AG08396 (cell line): Measurements from ENCODE around the gene ATM.
"Not testable (repeated sequence)": the region's sequence is repeated elsewhere in the genome, so short reads cannot be mapped to it uniquely, and the experiment has no call there.

Experiments
- DNase-seq: peaks from one replicate; pipeline ENCODE4 v3.0.0; 2012; ENCODE audit warnings: low spot score, mixed read lengths

The ATM gene

DNA sequence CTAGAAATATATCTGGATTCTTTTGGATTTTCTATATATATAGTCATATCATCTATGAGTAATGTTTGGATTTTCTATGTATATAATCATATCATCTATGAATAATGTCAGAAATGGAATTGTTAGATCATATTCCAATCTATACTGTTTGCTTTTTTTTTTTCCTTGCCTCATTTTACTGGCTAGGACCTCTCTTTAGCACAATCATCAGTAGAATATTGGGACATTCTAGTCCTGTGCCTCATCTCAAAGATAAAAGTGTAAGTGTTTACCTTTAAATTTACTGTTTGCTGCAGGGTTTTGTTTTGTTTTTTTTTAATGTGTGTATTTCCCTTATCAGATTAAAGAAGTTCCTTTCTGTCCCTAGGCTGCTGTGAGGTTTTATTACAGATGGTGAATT is 147.4 kb downstream of the ATM start:
- no peak for DNase-seq

DNA sequence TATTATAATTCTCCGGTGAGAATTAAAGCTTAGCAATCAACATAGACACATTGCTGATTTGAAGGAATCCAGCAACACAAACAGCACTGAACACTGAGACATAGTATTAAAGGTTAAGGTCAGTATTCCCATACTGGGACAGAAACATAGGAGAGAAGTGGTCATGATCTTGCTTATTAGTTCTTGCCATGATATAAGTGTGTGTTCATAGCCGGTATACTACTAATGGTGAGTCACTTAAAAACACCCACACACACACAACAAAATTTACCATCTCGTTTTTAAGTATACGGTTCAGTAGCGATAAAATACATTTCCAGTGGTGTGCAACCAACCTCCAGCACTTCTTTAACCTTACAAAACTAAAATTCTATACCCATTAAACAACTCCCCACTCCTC is 148.1 kb downstream of the ATM start:
- no peak for DNase-seq

DNA sequence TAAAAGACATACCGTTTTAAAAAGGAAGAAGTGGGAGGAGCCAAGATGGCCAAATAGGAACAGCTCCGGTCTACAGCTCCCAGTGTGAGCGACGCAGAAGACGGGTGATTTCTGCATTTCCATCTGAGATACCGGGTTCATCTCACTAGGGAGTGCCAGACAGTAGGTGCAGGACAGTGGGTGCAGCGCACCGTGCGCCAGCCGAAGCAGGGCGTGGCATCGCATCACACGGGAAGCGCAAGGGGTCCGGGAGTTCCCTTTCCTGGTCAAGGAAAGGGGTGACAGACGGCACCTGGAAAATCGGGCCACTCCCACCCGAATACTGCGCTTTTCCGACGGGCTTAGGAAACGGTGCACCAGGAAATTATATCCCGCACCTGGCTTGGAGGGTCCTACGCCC is 150.6 kb downstream of the ATM start:
- DNase-seq, result not testable (repeated sequence)

DNA sequence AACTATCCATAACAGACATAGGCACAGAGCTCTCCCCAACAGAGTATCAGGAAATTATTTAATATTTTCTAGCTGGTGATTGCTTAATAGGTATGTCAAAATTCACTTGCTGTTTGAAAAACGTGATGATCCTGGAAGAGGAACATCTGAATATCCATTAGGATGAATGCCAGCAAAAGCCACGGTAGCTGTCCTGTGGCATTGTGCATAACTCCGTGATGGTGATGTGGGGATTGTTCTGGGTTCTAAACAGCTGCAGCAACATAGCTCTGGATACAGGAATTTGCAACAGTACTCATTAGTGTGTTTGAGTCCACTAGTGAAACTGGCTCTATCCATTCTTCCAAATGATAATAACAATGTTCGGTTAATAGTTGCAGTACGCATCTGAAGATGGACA is 165.7 kb downstream of the ATM start:
- no peak for DNase-seq

DNA sequence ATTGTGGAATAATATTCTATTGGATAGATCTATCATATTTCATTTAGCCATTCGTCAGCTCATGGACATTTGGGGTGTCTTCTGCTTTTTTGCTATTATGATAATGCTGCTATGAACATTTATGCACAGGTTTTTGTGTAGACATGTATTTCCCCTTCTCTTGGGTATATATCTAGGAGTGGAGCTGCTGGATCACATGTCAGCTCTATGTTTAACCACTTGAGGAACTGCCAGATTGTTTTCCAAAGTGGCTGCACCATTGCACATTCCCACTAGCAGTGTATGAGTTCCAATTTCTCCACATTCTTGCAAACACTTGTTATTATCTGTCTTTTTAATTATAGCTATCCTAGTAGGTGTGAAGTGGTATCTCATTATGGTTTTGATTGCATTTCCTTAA is 169.5 kb downstream of the ATM start:
- DNase-seq, result no peak

DNA sequence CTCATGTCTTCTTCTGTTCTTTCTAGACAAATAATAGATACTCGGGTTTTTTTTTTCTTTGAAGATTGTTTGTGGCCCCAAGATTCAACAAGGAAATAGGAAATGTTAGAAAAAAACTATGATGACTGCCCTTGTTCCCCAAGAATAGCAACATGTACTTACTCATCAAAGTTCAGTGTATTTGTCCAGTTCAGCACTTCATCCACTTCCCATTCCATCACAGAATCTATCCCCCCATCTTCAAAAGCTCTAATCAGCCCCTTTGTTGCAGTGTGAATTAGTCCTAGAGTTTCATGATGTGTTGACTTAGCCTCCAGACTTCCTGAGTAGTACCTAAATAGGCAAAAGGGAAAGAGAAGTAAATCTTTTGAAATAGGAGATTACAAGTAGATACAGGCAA is 170.2 kb downstream of the ATM start:
- no peak for DNase-seq

DNA sequence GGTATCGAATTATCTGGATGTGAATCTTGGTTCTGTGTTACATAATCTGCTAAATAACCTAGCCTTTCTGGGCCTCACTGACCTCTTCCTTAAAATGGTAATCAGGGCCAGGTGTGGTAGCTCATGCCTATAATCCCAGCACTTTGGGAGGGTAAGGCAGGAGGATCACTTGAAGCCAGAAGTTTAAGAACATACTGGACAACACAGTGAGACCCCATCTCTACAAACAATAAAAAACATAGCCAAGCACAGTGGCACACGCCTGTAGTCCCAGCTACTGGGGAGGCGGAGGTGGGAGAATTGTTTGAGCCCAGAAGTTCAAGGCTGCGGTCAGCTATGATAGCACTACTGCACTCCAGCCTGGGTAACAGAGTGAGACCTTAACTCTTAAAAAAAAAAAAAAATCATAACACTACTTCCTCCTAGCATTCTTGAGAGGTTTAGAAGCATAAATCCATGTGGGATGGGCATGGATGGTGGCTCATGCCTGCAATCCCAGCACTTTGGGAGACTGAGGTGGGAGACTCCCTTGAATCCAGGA is 171.9 kb downstream of the ATM start:
- DNase-seq, result no peak

DNA sequence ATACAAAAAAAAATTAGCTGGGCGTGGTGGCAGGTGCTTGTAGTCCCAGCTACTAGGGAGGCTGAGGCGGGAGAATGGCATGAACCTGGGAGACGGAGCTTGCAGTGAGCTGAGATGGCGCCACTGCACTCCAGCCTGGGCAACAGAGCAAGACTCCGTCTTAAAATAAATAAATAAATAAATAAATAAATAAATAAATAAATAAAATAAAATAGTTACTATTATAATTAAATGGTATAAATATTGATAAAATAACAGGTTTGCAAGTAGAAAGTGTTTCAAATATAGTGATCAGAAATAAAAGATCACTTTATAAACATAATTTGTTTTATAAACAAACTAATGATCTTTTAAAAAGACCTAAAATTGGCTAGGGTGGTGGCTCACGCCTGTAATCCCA is 173.8 kb downstream of the ATM start:
- not testable (repeated sequence) for DNase-seq

DNA sequence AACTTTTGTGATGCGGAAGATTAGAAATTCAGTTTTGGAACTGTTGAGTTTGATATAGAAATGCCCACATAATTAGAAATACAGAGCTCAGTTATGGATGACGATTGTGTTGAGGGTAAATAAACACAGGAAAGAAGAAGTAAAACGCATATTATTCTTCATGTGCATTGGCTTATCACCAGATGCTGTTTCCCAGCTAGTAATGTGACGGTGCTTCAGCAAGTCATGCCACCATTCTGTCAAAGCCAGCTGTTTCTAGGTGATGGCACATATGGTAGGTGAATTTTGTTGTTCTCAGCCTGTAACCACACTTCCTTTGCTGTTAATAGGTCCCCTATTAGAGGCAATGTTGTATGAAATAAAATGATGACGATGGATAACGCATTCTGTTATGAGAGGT is 175.6 kb downstream of the ATM start:
- no peak for DNase-seq

DNA sequence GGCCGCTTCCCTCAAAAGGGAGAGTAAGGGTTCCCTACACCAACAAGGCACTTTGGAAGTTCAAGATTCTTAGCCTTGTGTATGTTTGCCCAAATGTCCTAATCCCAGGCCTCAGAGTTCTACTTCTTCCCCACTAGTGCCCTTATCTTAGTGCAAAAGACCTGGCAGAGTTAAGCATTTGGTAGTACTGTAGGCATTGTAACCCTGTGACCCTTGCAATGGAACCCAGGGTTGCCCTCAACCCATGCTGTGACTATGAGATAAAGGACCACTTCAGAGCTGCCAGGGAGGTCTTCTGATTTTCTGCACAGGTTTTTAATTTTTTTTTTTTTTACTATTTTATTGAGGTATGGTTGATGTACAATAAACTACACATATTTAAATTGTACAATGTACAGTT is 179.4 kb downstream of the ATM start:
- no peak for DNase-seq

DNA sequence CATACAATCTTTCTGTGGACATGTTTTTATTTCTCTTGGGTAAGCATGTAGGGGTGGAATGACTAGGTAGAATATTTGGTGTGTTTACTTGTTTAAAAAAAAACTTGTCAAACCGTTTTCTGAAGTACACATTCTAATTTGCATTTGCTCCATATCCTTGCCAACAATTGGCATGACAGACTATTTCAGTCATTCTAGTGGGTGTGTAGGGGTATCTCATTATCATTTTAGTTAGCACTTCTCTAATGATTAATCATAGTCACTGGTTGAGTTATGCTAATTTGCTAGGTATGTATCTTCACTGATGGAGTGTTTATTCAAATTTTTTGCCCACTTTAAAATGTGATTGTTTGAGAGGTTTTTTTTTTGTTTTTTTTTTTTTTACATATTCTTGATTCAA is 180.2 kb downstream of the ATM start:
- DNase-seq, result no peak

DNA sequence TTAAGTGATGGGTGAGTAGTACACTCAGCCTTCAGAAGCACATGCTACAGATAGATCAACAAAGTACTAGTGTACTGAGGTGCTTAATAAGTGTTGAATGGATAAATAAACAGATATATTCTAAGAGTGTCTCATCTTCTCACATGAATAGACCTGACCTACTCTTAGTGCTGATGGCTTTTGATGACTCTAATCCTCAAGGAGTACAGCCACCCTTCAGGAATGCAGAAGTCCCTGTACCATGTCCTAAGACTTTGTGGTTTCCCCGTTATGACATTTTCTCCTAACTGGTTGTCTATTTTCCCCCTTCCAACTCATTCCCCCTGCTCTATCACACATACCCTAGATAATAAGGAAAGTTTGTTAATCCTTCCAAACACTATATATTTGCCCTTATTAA is 182.8 kb downstream of the ATM start:
- DNase-seq, result no peak

DNA sequence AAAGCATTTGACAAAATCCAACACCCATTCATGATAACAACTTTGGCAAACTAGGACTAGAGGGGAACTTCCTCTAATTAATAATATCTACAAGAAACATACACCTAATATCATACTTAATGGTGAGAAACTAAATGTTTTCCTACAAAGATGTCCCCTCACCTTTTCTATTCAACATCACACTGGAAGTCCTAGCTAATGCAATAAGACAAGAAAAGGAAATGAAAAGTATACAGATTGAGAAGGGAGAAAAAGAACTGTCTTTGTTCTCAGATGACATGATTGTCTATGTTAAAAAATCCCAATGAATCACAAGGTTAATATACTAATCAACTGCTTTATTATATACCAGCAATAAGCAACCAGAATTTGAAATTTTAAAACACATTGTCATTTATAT is 192.1 kb downstream of the ATM start:
- DNase-seq, result no peak

DNA sequence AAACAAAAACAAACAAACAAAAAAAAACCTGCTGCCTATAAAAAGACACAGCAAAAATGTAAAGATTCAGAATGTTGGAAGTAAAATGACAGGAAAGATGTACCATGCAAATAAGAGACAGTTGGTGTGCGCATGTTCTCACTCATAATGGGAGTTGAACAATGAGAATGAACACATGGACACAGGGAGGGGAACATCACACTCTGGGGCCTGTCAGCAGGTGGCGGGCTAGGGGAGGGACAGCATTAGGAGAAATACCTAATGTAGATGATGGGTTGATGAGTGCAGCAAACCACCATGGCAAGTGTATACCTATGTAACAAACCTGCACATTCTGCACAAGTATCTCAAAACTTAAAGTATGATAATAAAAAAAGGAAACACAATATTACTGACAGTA is 194.7 kb downstream of the ATM start:
- DNase-seq, result not testable (repeated sequence)
